K562 (cell line): ENCODE results near the gene G6PC3. TPM values are rescaled to one million over a fixed set of nuclear protein-coding genes. Genes with fewer than 3 reads are reported as not detected.

Source experiments
- ATAC-seq: fragments of 200-7000 bp; cut with Tn5 transposase; 3 replicates; pipeline ENCODE4 v1.9.1; 2020; ENCODE audit warnings: moderate library complexity
- BruUV-seq: library from RNA; stranded (reverse); fragments of 400-500 nt; replicated peaks from 2 replicates; lab custom pipeline; 2021; lab: Mats Ljungman, UMichigan
- CTCF ChIA-PET: fragments of 300-600 bp; formaldehyde crosslinking; extraction: SDS; loops from one replicate; lab custom pipeline; 2021; ENCODE audit warnings: low intra/inter-chr PET ratio; lab: Yijun Ruan, JAX
- POLR2A ChIA-PET: fragments of 300-600, 350-650 bp; sonication (Branson Sonifier 250); formaldehyde crosslinking; extraction: SDS; loops from one replicate; lab custom pipeline; 2021; ENCODE audit warnings: antibody characterized with exemption, inconsistent platforms; lab: Yijun Ruan, JAX
- DNase-seq, 4 experiments: peaks; one replicate each; pipeline versions ENCODE4 v3.0.0 to v3.0.0-alpha.2; 2011 to 2018; ENCODE audit warnings: low spot score in 3 of 4, mixed read lengths in 3 of 4; ENCODE audit errors: extremely low read depth in 1 of 4
- FAIRE-seq: peaks from 2 replicates; lab custom pipeline; 2011; peaks lifted over from hg19 to GRCh38; lab: Jason Lieb, UNC
- H2AFZ ChIP-seq: 2 replicates; pipeline ENCODE4 v1.6.0; 2011; ENCODE audit warnings: low read depth, low read length, control low read depth, inconsistent platforms
- H3K27ac ChIP-seq: fragments of 200-600 bp; 3 replicates; pipeline ENCODE4 v1.8.0; 2011; ENCODE audit warnings: low read depth, mild to moderate bottlenecking, control low read depth, inconsistent platforms, low read length, moderate library complexity, mixed read lengths; ENCODE audit errors: extremely low read depth
- H3K27me3 ChIP-seq, 2 experiments: fragments of 300-600 bp in 1 of 2; 2 replicates in 1 of 2; 3 replicates in 1 of 2; pipeline versions ENCODE4 v1.6.0 to v1.8.0; 2011; ENCODE audit warnings: inconsistent platforms in 2 of 2, low read length in 2 of 2, mild to moderate bottlenecking in 1 of 2, mixed read lengths in 1 of 2, moderate library complexity in 1 of 2; ENCODE audit not compliant: control insufficient read depth in 2 of 2, insufficient read depth in 2 of 2
- H3K36me3 ChIP-seq: fragments of 300-600 bp; 3 replicates; pipeline ENCODE4 v1.8.0; 2011; ENCODE audit warnings: mild to moderate bottlenecking, low read length, inconsistent platforms; ENCODE audit not compliant: control insufficient read depth, insufficient read depth
- H3K4me1 ChIP-seq, 2 experiments: fragments of 200-600 bp in 1 of 2; replicated peaks in 1 of 2; 2 replicates in 1 of 2; 3 replicates in 1 of 2; pipeline versions ENCODE4 v1.5.1 to v1.8.0; 2011; ENCODE audit warnings: inconsistent platforms in 2 of 2, low read length in 2 of 2, mild to moderate bottlenecking in 1 of 2, mixed read lengths in 1 of 2, moderate library complexity in 1 of 2; ENCODE audit not compliant: control insufficient read depth in 2 of 2, insufficient read depth in 2 of 2
- H3K4me2 ChIP-seq: 2 replicates; pipeline ENCODE4 v1.6.1; 2011; ENCODE audit warnings: low read length, control low read depth, inconsistent platforms, mixed read lengths; ENCODE audit not compliant: insufficient read depth
- H3K4me3 ChIP-seq: fragments of 200-600 bp; sonication (generic), shearing (Covaris generic); 2 replicates; pipeline ENCODE4 v1.5.1; 2016; ENCODE audit warnings: control low read depth, inconsistent platforms
- H3K79me2 ChIP-seq: fragments of 200-600 bp; 3 replicates; pipeline ENCODE4 v1.8.0; 2011; ENCODE audit warnings: low read length, inconsistent platforms; ENCODE audit not compliant: control insufficient read depth, insufficient read depth
- H3K9ac ChIP-seq, 2 experiments: 2 replicates each; pipeline versions ENCODE4 v1.6.0 to v1.6.1; 2011; ENCODE audit warnings: low read depth in 2 of 2, low read length in 2 of 2, control low read depth in 1 of 2, inconsistent platforms in 1 of 2, mild to moderate bottlenecking in 1 of 2, mixed read lengths in 1 of 2; ENCODE audit not compliant: insufficient read depth in 1 of 2
- H3K9me1 ChIP-seq: one replicate; pipeline ENCODE4 v1.6.0; 2011; ENCODE audit warnings: inconsistent platforms, mild to moderate bottlenecking, low read length, moderate library complexity; ENCODE audit not compliant: control insufficient read depth, insufficient read depth
- H3K9me3 ChIP-seq: replicated peaks from 2 replicates; pipeline ENCODE4 v1.5.1; 2011; ENCODE audit warnings: low read depth, low read length, inconsistent platforms; ENCODE audit not compliant: control insufficient read depth, insufficient read depth
- H4K20me1 ChIP-seq: replicated peaks from 2 replicates; pipeline ENCODE4 v1.6.1; 2011; ENCODE audit warnings: low read length, inconsistent platforms, mixed read lengths; ENCODE audit not compliant: control insufficient read depth, insufficient read depth
- CREBBP ChIP-seq: IDR thresholded peaks from one replicate; pipeline ENCODE4 v1.6.1; 2012; ENCODE audit warnings: low read depth, mild to moderate bottlenecking, control low read depth, inconsistent platforms, low read length
- CTCF ChIP-seq, 3 experiments: IDR thresholded peaks in 2 of 3; conservative IDR thresholded peaks in 1 of 3; 2 replicates each; pipeline ENCODE4 v1.5.1; 2011 to 2012; ENCODE audit warnings: low read length in 3 of 3, mild to moderate bottlenecking in 3 of 3, control low read depth in 2 of 3, improper control_type of control experiment in 1 of 3, inconsistent platforms in 1 of 3, low read depth in 1 of 3, mixed read lengths in 1 of 3, moderate library complexity in 1 of 3; ENCODE audit not compliant: insufficient read depth in 2 of 3
- GTF2F1 ChIP-seq: IDR thresholded peaks from 2 replicates; pipeline ENCODE4 v1.6.1; 2011; ENCODE audit warnings: low read depth, low read length, improper control_type of control experiment
- MAFG ChIP-seq: fragments of 450-650 bp; conservative IDR thresholded peaks from 2 replicates; pipeline ENCODE4 v1.6.1; 2016; ENCODE audit warnings: missing genetic modification characterization, missing compliant biosample characterization
- RAD21 ChIP-seq, 2 experiments: fragments of 250-450 bp in 1 of 2; fragments of 450-650 bp in 1 of 2; sonication (Bioruptor Pico) in 1 of 2; formaldehyde crosslinking in 1 of 2; IDR thresholded peaks in 1 of 2; conservative IDR thresholded peaks in 1 of 2; 2 replicates each; pipeline versions ENCODE4 v1.4.0 to v1.8.0; 2020 to 2022; ENCODE audit warnings: mild to moderate bottlenecking in 2 of 2, moderate library complexity in 1 of 2
- REST ChIP-seq, 2 experiments: fragments of 450-650 bp; formaldehyde crosslinking in 1 of 2; IDR thresholded peaks; 2 replicates each; pipeline versions ENCODE4 v1.4.0 to v1.6.1; 2014 to 2020; ENCODE audit warnings: mild to moderate bottlenecking in 2 of 2, borderline replicate concordance in 1 of 2, low read depth in 1 of 2
- ZNF785 ChIP-seq: fragments of 250-450 bp; sonication (Bioruptor Pico); IDR thresholded peaks from 2 replicates; pipeline ENCODE4 v1.4.0; 2020; ENCODE audit warnings: mild to moderate bottlenecking
- WGBS: fragments of 100-300 bp; shearing (Covaris generic); methylation state at CpG from one replicate; pipeline ENCODE4 v1.1.6; 2016; ENCODE audit warnings: low coverage, mixed read lengths; ENCODE audit not compliant: insufficient coverage; ENCODE audit errors: missing lambda C conversion rate; 5-methylcytosine and 5-hydroxymethylcytosine counted together
- in situ Hi-C: fragments of 300-500 bp; cut with MboI; formaldehyde crosslinking; loops from 4 replicates; pipeline ENCODE4 v1.15.0; 2018; ENCODE audit warnings: inconsistent platforms, mixed read lengths
- intact Hi-C: fragments of 100-400 bp; cut with micrococcal nuclease; formaldehyde crosslinking; loops from 2 replicates; pipeline ENCODE4 v1.14.2; 2022
- polyA plus RNA-seq, 8 experiments: library from polyadenylated mRNA; depleted of rRNA in 4 of 8; stranded (reverse) in 5 of 8; unstranded in 3 of 8; fragments of >200 nt; fragmentation: Nextera tagmentation in 2 of 8; fragmentation: Illumina TruSeq in 1 of 8; extraction: Ambion mirVana in 2 of 8; extraction: Trizol in 1 of 8; gene quantifications; 2 replicates each; pipeline versions ENCODE4 v1.2.1 to v1.2.3, GENCODE V29; 2011 to 2014; ENCODE audit warnings: inconsistent platforms in 1 of 8, missing spikeins in 1 of 8
- total RNA-seq, 7 experiments: library from RNA; depleted of rRNA in 6 of 7; stranded (reverse); fragments of >200 nt in 6 of 7; fragmentation: Illumina TruSeq in 2 of 7; extraction: Trizol in 2 of 7; gene quantifications; 2 replicates each; pipeline versions ENCODE4 v1.2.1 to v1.2.3, GENCODE V29; 2011 to 2021; ENCODE audit warnings: low replicate concordance in 1 of 7

The G6PC3 gene
- total and polyA plus RNA-seq, 9 of the 15 experiments (the other 6 are each of a cell fraction or from before 2014, with no cell fraction given): 10.4 to 57.8 (median 31.1) TPM

- no peaks in the 10 kb centered on the region; the same call in 1 of the 2 replicates for H4K20me1 ChIP-seq
- CTCF ChIA-PET: no interaction called here
- H3K36me3 ChIP-seq: no peaks in the 10 kb centered on the region; the same call in 2 of the 3 replicates
- peaks cover 7 to 28% of the 10 kb centered on the region in 2 experiments; a peak in 4 of 5 replicates for H3K4me1 ChIP-seq
- DNase-seq (peak in 1 of 4 experiments; percentile 36), ATAC-seq (peak; percentile 32; the same call in 2 of the 3 replicates), FAIRE-seq (no peak)
- H3K4me3 ChIP-seq: no peak overlapping the region
- BruUV-seq: no TSS peak
- H3K4me2 ChIP-seq: no peak overlapping the region
- WGBS: 76% methylated on average over 15 of the region's 16 CpGs
- H3K9me1 ChIP-seq: peaks cover 3% of the 10 kb centered on the region
- H3K27ac ChIP-seq: no peak overlapping the region; the same call in 2 of the 3 replicates
- TF ChIP-seq CREBBP (no peak), MAFG (tag) (no peak), GTF2F1 (no peak), ZNF785 (no peak), REST (IDR thresholded peaks at IDR 0.05; ENCODE audit: borderline replicate concordance) (peak; percentile 15; the same call in 1 of the 2 replicates), REST (CRISPR knock-in tag; IDR thresholded peaks at IDR 0.05; ENCODE audit: low read depth) (no peak), CTCF (IDR thresholded peaks at IDR 0.05 in 2 of 3, conservative IDR thresholded peaks at IDR 0.05 in 1 of 3; ENCODE audit: insufficient read depth in 2 of 3, low read depth in 1 of 3, low read length in 3 of 3) (peak in 2 of 3 experiments; percentile 52 to 71; a peak in 4 of 6 replicates), RAD21 (CRISPR knock-in tag; conservative IDR thresholded peaks at IDR 0.05 in 1 of 2, IDR thresholded peaks at IDR 0.05 in 1 of 2) (peak in 1 of 2 experiments; percentile 19; a peak in 2 of 4 replicates)
- POLR2A ChIA-PET: interaction anchor here (0.6 to 1.6 kb wide), 4 partner anchors 9 to 16 kb away, joined by 3 to 10 read pairs (median 3); no protein-coding TSS in a partner anchor
- no peak overlapping the region for H2AFZ ChIP-seq
- intact Hi-C loops: no loop called here
- in situ Hi-C loops: no loop called here
- peak overlapping the region in 1 of 2 experiments; percentile 73; a peak in 1 of 4 replicates for H3K9ac ChIP-seq
- H3K27me3 ChIP-seq: no peaks in the 10 kb centered on the region
- H3K9me3 ChIP-seq: no peaks in the 10 kb centered on the region
- H3K79me2 ChIP-seq: no peaks in the 10 kb centered on the region
Observed at GRCh38 chr17:44102849-44103622, 32.5 kb downstream of the G6PC3 start.
